Measurements from ENCODE around the gene NKX2-8. TPM values are rescaled to one million over a fixed set of nuclear protein-coding genes. Genes with fewer than 3 reads are reported as not detected.

Gene NKX2-8
- not detected for polyA plus RNA-seq
- long read RNA-seq, donor 1: 0 reads
- long read RNA-seq, donor 2: 0 reads
- long read RNA-seq, donor 3: 0 reads
- long read RNA-seq, donor 4: 0 reads
- long read RNA-seq, donor 5: 0 reads
- long read RNA-seq, donor 6: 0 reads
- long read RNA-seq, donor 7: 0 reads
- long read RNA-seq, donor 8: 0 reads
- long read RNA-seq, donor 9: 0 reads
- long read RNA-seq, donor 10: 0 reads
- long read RNA-seq, donor 11: 0 reads

- no peak for DNase-seq
- Histone ChIP-seq H3K9me3 (ENCODE audit: control insufficient read depth, low read depth, low read length) (peaks cover 14% of the 10 kb centered on the region), H3K27me3 (ENCODE audit: control insufficient read depth, insufficient read depth, low read length) (peaks cover 89% of the 10 kb centered on the region), H3K27ac (ENCODE audit: low read length) (no peak within 1 kb of the TSS), H3K36me3 (ENCODE audit: control insufficient read depth, insufficient read depth, low read length) (no peaks in the 10 kb centered on the region), H3K4me3 (ENCODE audit: low read length) (no peak within 1 kb of the TSS), H3K4me1 (ENCODE audit: control insufficient read depth, insufficient read depth, low read length) (no peaks in the 10 kb centered on the region)
- no CpG with 5 or more reads among the region's 62 CpGs for WGBS (ENCODE audit: insufficient coverage, low lambda C conversion rate)
Observed at GRCh38 chr14:36582011-36582873, at the start of gene NKX2-8. Gene NKX2-8, minus strand, starts transcription at chr14:36582614. Its CDS starts 225 bp downstream, at chr14:36582389.

DNA sequence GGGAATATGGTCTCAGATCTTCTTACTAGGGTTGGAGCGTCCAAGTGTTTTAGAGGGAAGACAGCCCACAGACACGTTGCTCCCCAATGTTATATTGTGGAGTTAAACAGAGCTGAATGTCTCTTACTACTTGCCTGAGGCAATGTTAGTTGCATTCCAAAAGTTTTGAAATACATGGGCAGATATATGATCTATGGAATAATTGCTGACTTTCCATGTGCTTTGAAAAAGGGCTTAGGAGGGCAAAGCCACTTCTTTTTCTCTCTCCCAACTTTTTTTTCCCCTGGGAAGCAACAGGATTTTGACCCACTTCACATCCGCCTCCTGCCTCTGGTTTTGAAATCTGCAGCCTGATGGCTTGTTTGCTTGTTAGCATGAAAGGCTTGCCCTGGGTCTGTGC is 45.6 kb upstream of the NKX2-8 start:
- Histone ChIP-seq H3K27ac (ENCODE audit: low read length) (no peak overlapping the region), H3K9me3 (ENCODE audit: control insufficient read depth, low read depth, low read length) (no peaks in the 10 kb centered on the region), H3K36me3 (ENCODE audit: control insufficient read depth, insufficient read depth, low read length) (no peaks in the 10 kb centered on the region), H3K4me1 (ENCODE audit: control insufficient read depth, insufficient read depth, low read length) (no peaks in the 10 kb centered on the region), H3K4me3 (ENCODE audit: low read length) (no peak overlapping the region), H3K27me3 (ENCODE audit: control insufficient read depth, insufficient read depth, low read length) (no peaks in the 10 kb centered on the region)
- no CpG with 5 or more reads among the region's 3 CpGs for WGBS (ENCODE audit: insufficient coverage, low lambda C conversion rate)
- DNase-seq: no peak

DNA sequence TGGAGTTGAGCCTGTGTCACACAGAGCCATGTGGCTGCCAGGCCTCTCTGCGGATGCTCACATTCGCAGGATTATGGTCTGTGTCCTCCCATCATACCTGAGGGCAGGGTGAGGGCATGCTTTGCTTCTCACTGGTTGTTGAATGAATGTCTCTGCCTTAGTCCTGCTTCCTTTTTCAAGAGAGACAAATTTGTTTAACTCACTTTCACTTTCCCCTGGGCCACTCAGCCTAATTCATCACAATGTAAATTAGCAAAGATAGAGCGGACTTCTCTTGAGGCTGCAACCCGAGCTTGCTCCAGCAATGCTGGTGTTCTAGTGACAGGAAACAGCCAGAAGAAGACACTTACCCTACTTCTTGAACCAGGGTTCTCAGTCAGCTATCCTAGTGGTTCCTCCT is 43.7 kb upstream of the NKX2-8 start:
- Histone ChIP-seq H3K9me3 (ENCODE audit: control insufficient read depth, low read depth, low read length) (no peaks in the 10 kb centered on the region), H3K27me3 (ENCODE audit: control insufficient read depth, insufficient read depth, low read length) (no peaks in the 10 kb centered on the region), H3K27ac (ENCODE audit: low read length) (no peak overlapping the region), H3K4me1 (ENCODE audit: control insufficient read depth, insufficient read depth, low read length) (no peaks in the 10 kb centered on the region), H3K4me3 (ENCODE audit: low read length) (no peak overlapping the region), H3K36me3 (ENCODE audit: control insufficient read depth, insufficient read depth, low read length) (no peaks in the 10 kb centered on the region)
- no peak for DNase-seq
- no CpG with 5 or more reads among the region's 4 CpGs for WGBS (ENCODE audit: insufficient coverage, low lambda C conversion rate)

GRCh38 chr14:36625436-36625835 is 43.0 kb upstream of the NKX2-8 start:
- DNase-seq: no peak
- Histone ChIP-seq H3K9me3 (ENCODE audit: control insufficient read depth, low read depth, low read length) (no peaks in the 10 kb centered on the region), H3K27ac (ENCODE audit: low read length) (no peak overlapping the region), H3K36me3 (ENCODE audit: control insufficient read depth, insufficient read depth, low read length) (no peaks in the 10 kb centered on the region), H3K4me1 (ENCODE audit: control insufficient read depth, insufficient read depth, low read length) (no peaks in the 10 kb centered on the region), H3K4me3 (ENCODE audit: low read length) (no peak overlapping the region), H3K27me3 (ENCODE audit: control insufficient read depth, insufficient read depth, low read length) (no peaks in the 10 kb centered on the region)
- no CpG with 5 or more reads among the region's 4 CpGs for WGBS (ENCODE audit: insufficient coverage, low lambda C conversion rate)

GRCh38 chr14:36625014-36625413 is 42.6 kb upstream of the NKX2-8 start:
- no peak for DNase-seq
- Histone ChIP-seq H3K27me3 (ENCODE audit: control insufficient read depth, insufficient read depth, low read length) (no peaks in the 10 kb centered on the region), H3K27ac (ENCODE audit: low read length) (no peak overlapping the region), H3K4me1 (ENCODE audit: control insufficient read depth, insufficient read depth, low read length) (no peaks in the 10 kb centered on the region), H3K36me3 (ENCODE audit: control insufficient read depth, insufficient read depth, low read length) (no peaks in the 10 kb centered on the region), H3K9me3 (ENCODE audit: control insufficient read depth, low read depth, low read length) (no peaks in the 10 kb centered on the region), H3K4me3 (ENCODE audit: low read length) (no peak overlapping the region)
- no CpG with 5 or more reads among the region's 1 CpG for WGBS (ENCODE audit: insufficient coverage, low lambda C conversion rate)

DNA sequence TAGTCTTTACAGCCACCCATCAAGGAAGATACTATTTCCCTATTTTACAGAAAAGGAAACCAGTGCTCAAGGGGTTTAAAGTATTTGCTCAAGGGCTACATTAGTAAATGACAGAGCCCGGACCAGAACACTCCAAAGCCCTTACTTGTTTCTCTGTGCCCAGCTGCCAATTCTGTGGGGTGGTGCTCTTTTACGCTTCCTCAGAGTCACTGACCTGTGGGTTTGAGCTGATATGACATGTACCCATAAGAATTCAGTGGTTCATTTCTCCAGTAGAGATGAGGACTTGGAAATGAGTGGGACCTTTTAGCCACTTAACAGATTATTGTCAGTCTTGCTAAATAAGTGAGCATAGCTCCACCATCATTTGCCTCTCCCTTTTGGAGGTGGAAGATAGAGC is 37.4 kb upstream of the NKX2-8 start:
- Histone ChIP-seq H3K36me3 (ENCODE audit: control insufficient read depth, insufficient read depth, low read length) (no peaks in the 10 kb centered on the region), H3K9me3 (ENCODE audit: control insufficient read depth, low read depth, low read length) (no peaks in the 10 kb centered on the region), H3K27ac (ENCODE audit: low read length) (no peak overlapping the region), H3K4me3 (ENCODE audit: low read length) (no peak overlapping the region), H3K27me3 (ENCODE audit: control insufficient read depth, insufficient read depth, low read length) (no peaks in the 10 kb centered on the region), H3K4me1 (ENCODE audit: control insufficient read depth, insufficient read depth, low read length) (no peaks in the 10 kb centered on the region)
- DNase-seq: no peak
- WGBS (ENCODE audit: insufficient coverage, low lambda C conversion rate): no CpG with 5 or more reads among the region's 2 CpGs

- H3K27ac ChIP-seq (ENCODE audit: low read length): no peak overlapping the region
- no peaks in the 10 kb centered on the region for H3K4me1 ChIP-seq (ENCODE audit: control insufficient read depth, insufficient read depth, low read length)
- WGBS (ENCODE audit: insufficient coverage, low lambda C conversion rate): 88% methylated on average over 1 of the region's 3 CpGs
- no peaks in the 10 kb centered on the region for H3K9me3 ChIP-seq (ENCODE audit: control insufficient read depth, low read depth, low read length)
- H3K4me3 ChIP-seq (ENCODE audit: low read length): no peak overlapping the region
- no peaks in the 10 kb centered on the region for H3K36me3 ChIP-seq (ENCODE audit: control insufficient read depth, insufficient read depth, low read length)
- H3K27me3 ChIP-seq (ENCODE audit: control insufficient read depth, insufficient read depth, low read length): no peaks in the 10 kb centered on the region
- no peak for DNase-seq
Observed at GRCh38 chr14:36619131-36619530, 36.7 kb upstream of the NKX2-8 start.

DNA sequence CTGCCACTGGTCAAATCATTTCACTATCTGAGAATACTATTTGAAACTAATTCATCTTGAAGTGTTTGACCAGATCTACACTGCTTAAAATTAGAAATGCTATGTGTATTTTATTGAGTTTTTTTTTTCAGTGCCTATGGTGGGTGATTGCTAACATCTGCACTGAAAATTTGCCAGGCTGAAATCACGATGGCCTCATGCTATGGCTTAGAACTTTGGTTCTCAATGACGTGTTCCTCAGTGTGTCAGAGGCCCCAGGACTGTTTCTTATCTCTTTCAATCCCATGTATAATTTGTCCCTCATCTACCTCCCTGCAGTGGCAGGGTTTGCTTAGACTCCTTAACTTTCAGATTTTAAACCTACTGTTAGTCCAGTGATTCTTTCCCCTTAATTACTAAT is 36.2 kb upstream of the NKX2-8 start:
- Histone ChIP-seq H3K9me3 (ENCODE audit: control insufficient read depth, low read depth, low read length) (no peaks in the 10 kb centered on the region), H3K36me3 (ENCODE audit: control insufficient read depth, insufficient read depth, low read length) (no peaks in the 10 kb centered on the region), H3K27me3 (ENCODE audit: control insufficient read depth, insufficient read depth, low read length) (no peaks in the 10 kb centered on the region), H3K27ac (ENCODE audit: low read length) (no peak overlapping the region), H3K4me1 (ENCODE audit: control insufficient read depth, insufficient read depth, low read length) (no peaks in the 10 kb centered on the region), H3K4me3 (ENCODE audit: low read length) (no peak overlapping the region)
- DNase-seq: no peak
- WGBS (ENCODE audit: insufficient coverage, low lambda C conversion rate): 67% methylated on average over 1 of the region's 2 CpGs

DNA sequence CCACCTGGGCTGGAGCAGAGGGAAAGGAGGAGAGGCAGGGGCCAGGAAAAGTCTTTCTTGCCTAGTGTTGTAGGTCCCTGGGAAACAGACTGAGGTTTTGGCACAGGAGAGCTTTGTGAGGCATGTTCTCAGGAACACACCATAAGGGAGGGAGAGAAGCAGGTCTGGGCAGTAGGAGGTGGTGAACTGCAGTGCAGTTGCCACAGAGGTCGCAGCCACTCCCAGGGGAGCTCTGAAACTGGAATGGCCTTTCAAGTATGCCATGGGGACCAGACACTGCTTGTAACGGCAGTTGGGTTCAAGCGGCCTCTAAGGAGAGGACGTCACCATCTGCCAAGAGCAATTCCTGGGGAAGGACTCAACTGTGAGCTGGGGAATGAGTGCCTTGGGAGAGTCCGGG is 35.4 kb upstream of the NKX2-8 start:
- no peaks in the 10 kb centered on the region for H3K9me3 ChIP-seq (ENCODE audit: control insufficient read depth, low read depth, low read length)
- H3K27me3 ChIP-seq (ENCODE audit: control insufficient read depth, insufficient read depth, low read length): no peaks in the 10 kb centered on the region
- H3K4me3 ChIP-seq (ENCODE audit: low read length): no peak overlapping the region
- no CpG with 5 or more reads among the region's 5 CpGs for WGBS (ENCODE audit: insufficient coverage, low lambda C conversion rate)
- no peaks in the 10 kb centered on the region for H3K36me3 ChIP-seq (ENCODE audit: control insufficient read depth, insufficient read depth, low read length)
- no peaks in the 10 kb centered on the region for H3K4me1 ChIP-seq (ENCODE audit: control insufficient read depth, insufficient read depth, low read length)
- H3K27ac ChIP-seq (ENCODE audit: low read length): no peak overlapping the region
- peak in 1 of 2 donors; percentile 5 for DNase-seq

DNA sequence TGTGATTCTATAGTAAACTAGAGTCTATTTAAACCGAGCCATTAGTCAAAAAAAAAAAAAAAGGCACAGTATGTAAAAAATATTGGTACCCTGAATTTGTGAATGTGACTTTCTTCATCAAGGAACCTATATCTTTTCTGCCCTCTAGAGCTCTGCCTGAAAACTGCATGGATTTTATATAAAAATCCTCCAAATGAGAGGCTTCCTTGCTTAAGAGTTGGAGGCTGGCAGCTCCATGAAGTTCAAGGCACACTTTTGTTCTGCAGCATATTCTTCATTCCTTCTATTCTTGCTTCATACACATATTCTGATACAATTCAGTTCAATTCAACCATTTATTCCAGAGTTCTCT is 23.1 kb upstream of the NKX2-8 start:
- DNase-seq: no peak
- Histone ChIP-seq H3K27me3 (ENCODE audit: control insufficient read depth, insufficient read depth, low read length) (no peaks in the 10 kb centered on the region), H3K4me1 (ENCODE audit: control insufficient read depth, insufficient read depth, low read length) (no peaks in the 10 kb centered on the region), H3K27ac (ENCODE audit: low read length) (no peak overlapping the region), H3K4me3 (ENCODE audit: low read length) (no peak overlapping the region), H3K36me3 (ENCODE audit: control insufficient read depth, insufficient read depth, low read length) (no peaks in the 10 kb centered on the region), H3K9me3 (ENCODE audit: control insufficient read depth, low read depth, low read length) (no peaks in the 10 kb centered on the region)
- WGBS (ENCODE audit: insufficient coverage, low lambda C conversion rate): 60% methylated on average over 1 of the region's 1 CpG
